ENCODE results near the gene BRI3BP. TPM values are rescaled to one million over a fixed set of nuclear protein-coding genes. Genes with fewer than 3 reads are reported as not detected.

Gene BRI3BP
- total and polyA plus RNA-seq, 2 donors: 2.6 to 8.5 TPM

- no peak overlapping the region for H3K27ac ChIP-seq (ENCODE audit: low read depth in 1 of 2, low read length in 1 of 2)
- peaks cover 22 to 23% of the 10 kb centered on the region in 2 donors for H3K36me3 ChIP-seq (ENCODE audit: control insufficient read depth in 2 of 2, insufficient read depth in 2 of 2, low read length in 1 of 2)
- H3K4me3 ChIP-seq (ENCODE audit: low read length in 2 of 2): no peak overlapping the region
- WGBS: 97% methylated on average over 10 of the region's 10 CpGs
- no peaks in the 10 kb centered on the region for H3K27me3 ChIP-seq (ENCODE audit: control insufficient read depth in 2 of 2, insufficient read depth in 1 of 2, low read length in 1 of 2)
- no peak for DNase-seq (ENCODE audit: low read depth in 6 of 9, low spot score in 9 of 9)
- no peaks in the 10 kb centered on the region for H3K9me3 ChIP-seq (ENCODE audit: control insufficient read depth in 2 of 2, insufficient read depth in 1 of 2, low read length in 1 of 2)
- H3K4me1 ChIP-seq (ENCODE audit: control insufficient read depth in 2 of 2, insufficient read depth in 2 of 2, low read length in 2 of 2): no peaks in the 10 kb centered on the region
Observed at GRCh38 chr12:125079084-125079483, 85.6 kb downstream of the BRI3BP start.

GRCh38 chr12:125079648-125080645 lies 86.5 kb downstream of the BRI3BP start:
- no peak for DNase-seq (ENCODE audit: low read depth in 6 of 9, low spot score in 9 of 9)
- Histone ChIP-seq H3K27ac (ENCODE audit: low read depth in 1 of 2, low read length in 1 of 2) (no peak overlapping the region), H3K9me3 (ENCODE audit: control insufficient read depth in 2 of 2, insufficient read depth in 1 of 2, low read length in 1 of 2) (no peaks in the 10 kb centered on the region), H3K36me3 (ENCODE audit: control insufficient read depth in 2 of 2, insufficient read depth in 2 of 2, low read length in 1 of 2) (peaks cover 25% of the 10 kb centered on the region in 2 donors), H3K4me1 (ENCODE audit: control insufficient read depth in 2 of 2, insufficient read depth in 2 of 2, low read length in 2 of 2) (no peaks in the 10 kb centered on the region), H3K27me3 (ENCODE audit: control insufficient read depth in 2 of 2, insufficient read depth in 1 of 2, low read length in 1 of 2) (no peaks in the 10 kb centered on the region), H3K4me3 (ENCODE audit: low read length in 2 of 2) (no peak overlapping the region)
- WGBS: 94% methylated on average over 15 of the region's 15 CpGs

Other genes with a start within 250 kb of the BRI3BP start
- gene SCARB1, start 129.8 kb upstream of the BRI3BP start, total RNA-seq: 3.2 TPM
- gene SCARB1, start 129.8 kb upstream of the BRI3BP start, polyA plus RNA-seq: 16.7 TPM
- gene UBC, start 79.0 kb upstream of the BRI3BP start, total RNA-seq: 824 TPM
- 1,037 TPM for gene UBC, start 79.0 kb upstream of the BRI3BP start, polyA plus RNA-seq
- 7.3 TPM for gene DHX37, start 4.5 kb upstream of the BRI3BP start, total RNA-seq
- gene DHX37, start 4.5 kb upstream of the BRI3BP start, polyA plus RNA-seq: 9.2 TPM
- gene AACS, start 71.8 kb downstream of the BRI3BP start, total RNA-seq: 10.2 TPM
- 17.0 TPM for gene AACS, start 71.8 kb downstream of the BRI3BP start, polyA plus RNA-seq
- 0.09 TPM for gene TMEM132B, start 192.7 kb downstream of the BRI3BP start, total RNA-seq
- gene TMEM132B, start 192.7 kb downstream of the BRI3BP start, polyA plus RNA-seq: 0.21 TPM

Measured in thymus (tissue), 11 donors.